Stimulated activated CD8-positive, alpha-beta memory T cell treated with anti-CD3 and anti-CD28 coated beads, Interleukin-4, amount 100 ng/mL, for 24 hours (primary cell): ENCODE results near the gene RTL1.

Experiments used
- DNase-seq: peaks from one replicate; pipeline ENCODE4 v3.0.0-alpha.2; 2020; ENCODE audit warnings: low read depth

RTL1 gene

DNA sequence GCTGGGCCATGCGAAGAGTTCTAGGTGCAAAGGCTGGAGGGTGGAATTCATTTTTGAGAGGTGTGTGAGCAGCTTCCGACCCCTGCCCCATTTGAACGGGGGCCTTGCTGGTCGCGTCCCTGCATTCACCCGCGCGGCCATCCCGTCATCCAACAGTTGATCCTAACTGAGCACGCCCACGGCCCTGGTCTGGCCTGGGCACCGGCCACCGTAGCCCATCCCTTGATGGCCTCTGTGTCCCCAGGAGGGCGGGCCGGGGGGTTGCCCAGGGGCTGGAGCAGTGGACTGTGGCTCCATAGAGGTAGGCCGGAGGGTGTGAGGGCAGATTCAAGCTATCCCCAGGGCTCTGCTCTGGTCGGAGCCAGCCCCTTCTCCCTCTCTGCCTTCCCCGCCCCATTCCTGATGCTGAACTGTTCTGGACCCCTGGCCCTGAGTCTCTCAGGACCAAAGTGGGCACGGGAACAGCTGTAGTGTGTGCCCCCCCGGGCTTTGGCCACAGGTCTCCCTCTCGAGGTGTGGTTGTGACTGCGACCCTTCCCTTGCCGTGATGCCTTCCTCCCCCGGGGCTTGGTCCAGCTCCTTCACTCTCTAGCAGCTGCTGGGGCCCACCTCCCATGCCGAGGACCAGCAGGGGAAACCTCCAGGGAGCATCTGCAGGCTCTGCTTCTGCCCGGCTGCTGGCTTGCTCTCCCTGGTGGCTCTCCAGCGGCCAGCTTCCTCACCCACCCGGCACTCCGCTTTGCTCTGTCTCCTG, 68.6 kb downstream of the RTL1 start:
- DNase-seq: no peak

DNA sequence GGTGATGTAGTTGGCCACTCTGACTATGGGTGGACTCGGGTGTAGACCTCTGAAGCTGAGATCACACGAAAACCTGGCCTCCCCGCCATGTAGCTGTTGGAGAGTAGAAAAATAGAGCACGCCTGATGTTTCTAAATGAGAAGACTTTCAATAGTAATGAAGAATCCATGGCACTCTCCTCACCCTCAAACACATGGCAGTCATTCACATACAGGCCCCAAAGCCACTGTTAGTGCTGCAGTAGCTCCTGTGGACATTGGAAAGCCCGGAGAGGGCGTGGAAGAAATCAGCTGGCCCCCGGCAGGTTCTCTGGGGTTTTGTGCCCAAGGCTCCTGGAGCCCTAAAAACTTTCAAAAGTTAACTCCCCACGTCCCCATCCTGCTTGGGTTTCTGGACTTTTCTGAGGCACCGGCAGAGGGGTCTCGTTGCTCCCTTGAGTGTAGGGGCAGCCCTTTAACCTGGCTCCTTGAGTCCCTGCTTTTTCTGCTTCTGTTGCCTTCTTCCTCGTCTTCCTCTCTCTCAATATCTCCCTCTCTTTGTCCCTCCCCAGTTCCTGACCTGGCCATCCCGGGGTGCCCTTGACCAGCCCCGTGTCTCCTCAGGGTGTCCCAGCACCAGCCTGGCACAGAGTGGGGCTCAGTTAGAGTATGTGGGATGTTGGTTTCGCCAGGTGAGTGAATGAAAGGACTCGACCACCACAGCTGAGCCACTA, 69.3 kb downstream of the RTL1 start:
- DNase-seq: no peak

DNA sequence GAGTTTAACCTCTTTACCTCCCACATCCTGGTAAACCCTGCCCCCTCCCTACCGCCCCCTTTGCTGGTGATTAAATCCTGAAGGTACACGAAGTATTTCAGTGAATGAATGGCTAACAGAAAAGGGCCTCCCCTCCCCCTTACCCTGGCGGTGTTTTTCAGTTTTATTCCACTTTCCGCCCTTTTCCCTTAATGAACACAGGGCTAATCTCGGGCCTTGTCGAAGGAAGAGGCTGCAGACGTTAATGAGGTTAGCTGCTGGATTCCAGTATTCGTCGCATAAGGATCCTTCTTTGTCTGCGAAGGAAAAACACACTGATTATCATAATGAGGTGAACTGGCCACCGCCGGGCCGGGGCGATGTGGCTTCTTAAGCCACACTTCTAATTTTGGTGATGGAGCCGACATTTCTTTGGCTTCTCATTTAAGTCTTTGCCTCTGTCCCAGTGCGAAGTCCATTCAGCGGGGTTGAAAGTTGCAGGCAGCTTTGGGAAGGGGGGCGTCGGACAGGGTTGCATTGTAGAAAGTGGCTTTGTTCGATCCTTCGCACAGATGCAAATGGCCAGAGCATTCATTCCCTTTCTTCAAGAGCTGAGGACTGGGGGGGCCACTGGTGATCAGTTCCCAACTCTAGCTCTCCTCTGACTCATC, 71.1 kb downstream of the RTL1 start:
- DNase-seq: no peak

GRCh38 chr14:100830681-100831080, 72.8 kb downstream of the RTL1 start:
- no peak for DNase-seq
